Endothelial cell of umbilical vein (primary cell): ENCODE data around the gene MMS22L. TPM values are rescaled to one million over a fixed set of nuclear protein-coding genes. Genes with fewer than 3 reads are reported as not detected.

Experiments used
- BruUV-seq: library from RNA; stranded (reverse); fragments of 400-500 nt; replicated peaks from 2 replicates; lab custom pipeline; 2021; lab: Mats Ljungman, UMichigan
- CTCF ChIA-PET: fragments of 300-600, 350-600 bp; sonication (Branson Sonifier 250); formaldehyde crosslinking; loops from one replicate; lab custom pipeline; 2021; ENCODE audit warnings: antibody characterized with exemption, inconsistent platforms; lab: Charles Lee
- POLR2A ChIA-PET: fragments of 300-600, 350-600 bp; sonication (Branson Sonifier 250); formaldehyde crosslinking; loops from one replicate; lab custom pipeline; 2021; ENCODE audit warnings: antibody characterized with exemption, inconsistent platforms; lab: Charles Lee
- DNase-seq: peaks from one replicate; pipeline ENCODE4 v3.0.0-alpha.2; 2011; ENCODE audit warnings: low read depth, low spot score
- FAIRE-seq: peaks from 2 replicates; lab custom pipeline; 2011; peaks lifted over from hg19 to GRCh38; lab: Jason Lieb, UNC
- H2AFZ ChIP-seq: 2 replicates; pipeline ENCODE4 v1.6.0; 2012; ENCODE audit warnings: low read depth, low read length, control low read depth, inconsistent platforms
- H3K27ac ChIP-seq: 2 replicates; pipeline ENCODE4 v1.5.1; 2011; ENCODE audit warnings: low read depth, mild to moderate bottlenecking, control low read depth, low read length, moderate library complexity; ENCODE audit not compliant: insufficient read depth
- H3K27me3 ChIP-seq, 2 experiments: 2 replicates each; pipeline versions ENCODE4 v1.6.0 to v1.6.1; 2011; ENCODE audit warnings: low read length in 2 of 2, mixed read lengths in 1 of 2; ENCODE audit not compliant: control insufficient read depth in 2 of 2, insufficient read depth in 2 of 2
- H3K36me3 ChIP-seq, 2 experiments: 2 replicates in 1 of 2; 3 replicates in 1 of 2; pipeline ENCODE4 v1.5.1; 2011; ENCODE audit warnings: low read length in 2 of 2, mild to moderate bottlenecking in 1 of 2, moderate library complexity in 1 of 2; ENCODE audit not compliant: control insufficient read depth in 2 of 2, insufficient read depth in 2 of 2; ENCODE audit errors: extremely low read depth in 1 of 2
- H3K4me1 ChIP-seq: 3 replicates; pipeline ENCODE4 v1.5.1; 2011; ENCODE audit warnings: mild to moderate bottlenecking, low read length; ENCODE audit not compliant: control insufficient read depth, insufficient read depth; ENCODE audit errors: extremely low read depth
- H3K4me2 ChIP-seq: 2 replicates; pipeline ENCODE4 v1.6.1; 2011; ENCODE audit warnings: low read length, control low read depth, mixed read lengths; ENCODE audit not compliant: insufficient read depth
- H3K4me3 ChIP-seq, 3 experiments: fragments of 200-600 bp in 1 of 3; sonication (generic), shearing (Covaris generic) in 1 of 3; replicated peaks in 1 of 3; 2 replicates each; pipeline ENCODE4 v1.5.1; 2011 to 2016; ENCODE audit warnings: control low read depth in 3 of 3, low read length in 3 of 3, mild to moderate bottlenecking in 2 of 3, inconsistent platforms in 1 of 3, low read depth in 1 of 3, moderate library complexity in 1 of 3; ENCODE audit not compliant: insufficient read depth in 1 of 3
- H3K79me2 ChIP-seq: 2 replicates; pipeline ENCODE4 v1.6.0; 2012; ENCODE audit warnings: low read length, inconsistent platforms; ENCODE audit not compliant: control insufficient read depth, insufficient read depth
- H3K9ac ChIP-seq: replicated peaks from 2 replicates; pipeline ENCODE3; 2011; ENCODE audit warnings: low read length, control low read depth; ENCODE audit not compliant: insufficient read depth; ENCODE audit errors: extremely low read depth
- H3K9me1 ChIP-seq: replicated peaks from 3 replicates; pipeline ENCODE4 v1.6.0; 2011; ENCODE audit warnings: mild to moderate bottlenecking, low read length; ENCODE audit not compliant: control insufficient read depth, insufficient read depth; ENCODE audit errors: extremely low read depth
- H3K9me3 ChIP-seq: replicated peaks from 2 replicates; pipeline ENCODE4 v1.5.1; 2012; ENCODE audit warnings: low read length, inconsistent platforms; ENCODE audit not compliant: control insufficient read depth, insufficient read depth
- H4K20me1 ChIP-seq: replicated peaks from 2 replicates; pipeline ENCODE3; 2011; ENCODE audit warnings: mild to moderate bottlenecking, low read length; ENCODE audit not compliant: control insufficient read depth, insufficient read depth; ENCODE audit errors: extremely low read depth
- CTCF ChIP-seq, 2 donors: IDR thresholded peaks; 1 replicate in 1 of 2; 2 replicates in 1 of 2; pipeline ENCODE4 v1.5.1; 2011; ENCODE audit warnings: low read length in 2 of 2, mild to moderate bottlenecking in 2 of 2, moderate library complexity in 2 of 2, control low read depth in 1 of 2, inconsistent platforms in 1 of 2, low read depth in 1 of 2; ENCODE audit not compliant: insufficient read depth in 1 of 2; ENCODE audit errors: extremely low read depth in 1 of 2
- EZH2 ChIP-seq: IDR thresholded peaks from 2 replicates; pipeline ENCODE4 v1.6.1; 2012; ENCODE audit warnings: borderline replicate concordance, low read depth, mild to moderate bottlenecking, moderate library complexity, low read length, inconsistent platforms; ENCODE audit not compliant: severe bottlenecking
- FOS ChIP-seq: IDR thresholded peaks from 2 replicates; pipeline ENCODE4 v1.6.1; 2011; ENCODE audit warnings: mild to moderate bottlenecking, low read length, moderate library complexity, borderline replicate concordance; ENCODE audit not compliant: insufficient read depth
- GATA2 ChIP-seq: IDR thresholded peaks from 2 replicates; pipeline ENCODE4 v1.7.0; 2011; ENCODE audit warnings: low read depth, mild to moderate bottlenecking, moderate library complexity, mixed read lengths, low read length; ENCODE audit not compliant: insufficient read length, insufficient read depth
- JUN ChIP-seq: IDR thresholded peaks from 2 replicates; pipeline ENCODE4 v1.6.1; 2011; ENCODE audit warnings: borderline replicate concordance, low read depth; ENCODE audit not compliant: insufficient read length, insufficient read depth
- MAX ChIP-seq: IDR thresholded peaks from 2 replicates; pipeline ENCODE4 v1.6.1; 2011; ENCODE audit not compliant: insufficient read depth, insufficient read length
- POLR2A ChIP-seq: IDR thresholded peaks from 2 replicates; pipeline ENCODE4 v1.6.1; 2012; ENCODE audit warnings: low read depth, mild to moderate bottlenecking, control low read depth, low read length
- POLR2AphosphoS5 ChIP-seq: IDR thresholded peaks from 2 replicates; pipeline ENCODE4 v1.6.1; 2012; ENCODE audit warnings: low read depth, mild to moderate bottlenecking, control low read depth, low read length, moderate library complexity; ENCODE audit not compliant: insufficient read depth
- dilution Hi-C: fragments of 300-500 bp; cut with MboI; formaldehyde crosslinking; loops from one replicate; pipeline ENCODE4 v1.15.0; 2019; ENCODE audit warnings: low sequenced_read_pairs; ENCODE audit not compliant: extremely low pct_ligation_motif_present
- intact Hi-C: fragments of 100-400 bp; cut with micrococcal nuclease; formaldehyde crosslinking; loops from one replicate; pipeline ENCODE4 v1.10.0; 2022
- polyA plus RNA-seq, 4 experiments: library from polyadenylated mRNA; depleted of rRNA in 3 of 4; stranded (reverse) in 3 of 4; unstranded in 1 of 4; fragments of >200 nt; gene quantifications; 2 replicates each; pipeline versions ENCODE4 v1.2.1 to v1.2.3, GENCODE V29; 2011 to 2012; ENCODE audit warnings: missing spikeins in 1 of 4
- total RNA-seq: library from RNA; stranded (reverse); gene quantifications from 2 replicates; pipeline ENCODE4 v1.2.3, GENCODE V29; 2021

The MMS22L gene
- total and polyA plus RNA-seq, 2 donors (not counting 3 experiments of a cell fraction or from before 2014, with no cell fraction given): 5.5 to 19.3 TPM

- H3K27me3 ChIP-seq: no peaks in the 10 kb centered on the region
- H3K36me3 ChIP-seq: no peaks in the 10 kb centered on the region
- FAIRE-seq (no peak), DNase-seq (no peak)
- dilution Hi-C loops (no loop called here), intact Hi-C loops (no loop called here)
- H3K9me1 ChIP-seq: no peaks in the 10 kb centered on the region
- CTCF ChIA-PET: interaction anchor here (1.4 to 2.0 kb wide), 2 partner anchors 10 to 21 kb away, joined by 3 to 14 read pairs; no protein-coding TSS in a partner anchor
- H3K4me1 ChIP-seq: no peaks in the 10 kb centered on the region
- TF ChIP-seq MAX (no peak), JUN (no peak), CTCF (IDR thresholded peaks at IDR 0.05; ENCODE audit: extremely low read depth in 1 of 2, insufficient read depth in 1 of 2, low read depth in 1 of 2, low read length in 2 of 2) (no peak), POLR2A (no peak), GATA2 (no peak), EZH2 (no peak), POLR2AphosphoS5 (no peak), FOS (no peak)
- H3K9ac ChIP-seq: no peak overlapping the region
- H4K20me1 ChIP-seq: no peaks in the 10 kb centered on the region
- no peak overlapping the region for H3K4me3 ChIP-seq
- H3K27ac ChIP-seq: no peak overlapping the region
- POLR2A ChIA-PET: no interaction called here
- H3K4me2 ChIP-seq: no peak overlapping the region
- BruUV-seq: no TSS peak
- no peaks in the 10 kb centered on the region for H3K79me2 ChIP-seq
- H2AFZ ChIP-seq: no peak overlapping the region
- H3K9me3 ChIP-seq: no peaks in the 10 kb centered on the region
Observed at GRCh38 chr6:97205966-97206365, 77.0 kb downstream of the MMS22L start.
